Trophoblast cell (in vitro differentiated cells and primary cell): ENCODE data around the gene DBF4B.

ENCODE experiments used
- DNase-seq, 2 donors: peaks; one replicate each; pipeline ENCODE4 v3.0.0-alpha.2; 2016
- H2AFZ ChIP-seq: 2 replicates; pipeline ENCODE4 v1.6.1; 2013; ENCODE audit warnings: low read length, moderate library complexity, mild to moderate bottlenecking; ENCODE audit not compliant: insufficient read depth, poor library complexity
- H2AK5ac ChIP-seq: 2 replicates; pipeline ENCODE4 v1.6.1; 2013; ENCODE audit warnings: mild to moderate bottlenecking, low read length
- H2BK120ac ChIP-seq: 2 replicates; pipeline ENCODE4 v1.6.1; 2013; ENCODE audit warnings: low read length, mild to moderate bottlenecking, moderate library complexity; ENCODE audit not compliant: insufficient read depth, poor library complexity
- H2BK12ac ChIP-seq: 2 replicates; pipeline ENCODE4 v1.6.1; 2013; ENCODE audit warnings: mild to moderate bottlenecking, low read length, moderate library complexity
- H2BK5ac ChIP-seq: 2 replicates; pipeline ENCODE4 v1.6.1; 2013; ENCODE audit warnings: low read length, low read depth, moderate library complexity, mild to moderate bottlenecking; ENCODE audit not compliant: poor library complexity
- H3K14ac ChIP-seq: 2 replicates; pipeline ENCODE4 v1.6.1; 2013; ENCODE audit warnings: mild to moderate bottlenecking, low read length
- H3K18ac ChIP-seq: 2 replicates; pipeline ENCODE4 v1.6.1; 2013; ENCODE audit warnings: mild to moderate bottlenecking, low read length
- H3K23ac ChIP-seq: 2 replicates; pipeline ENCODE4 v1.6.1; 2013; ENCODE audit warnings: low read length
- H3K27ac ChIP-seq: 2 replicates; pipeline ENCODE4 v1.5.1; 2013; ENCODE audit warnings: low read depth, mild to moderate bottlenecking, inconsistent platforms, low read length, moderate library complexity
- H3K27me3 ChIP-seq: 2 replicates; pipeline ENCODE4 v1.6.1; 2013; ENCODE audit warnings: inconsistent platforms, mild to moderate bottlenecking, low read length, moderate library complexity; ENCODE audit not compliant: insufficient read depth
- H3K36me3 ChIP-seq, 2 experiments: 1 replicate in 1 of 2; 2 replicates in 1 of 2; pipeline ENCODE4 v1.6.1; 2013; ENCODE audit warnings: low read length in 2 of 2, mild to moderate bottlenecking in 2 of 2, moderate library complexity in 1 of 2; ENCODE audit not compliant: insufficient read depth in 2 of 2, control insufficient read depth in 1 of 2
- H3K4ac ChIP-seq: 2 replicates; pipeline ENCODE4 v1.6.1; 2013; ENCODE audit warnings: low read depth, mild to moderate bottlenecking, low read length, moderate library complexity
- H3K4me1 ChIP-seq, 2 experiments: 1 replicate in 1 of 2; 2 replicates in 1 of 2; pipeline ENCODE4 v1.6.1; 2013; ENCODE audit warnings: low read length in 2 of 2, mild to moderate bottlenecking in 2 of 2, moderate library complexity in 1 of 2; ENCODE audit not compliant: insufficient read depth in 2 of 2, control insufficient read depth in 1 of 2
- H3K4me2 ChIP-seq: 2 replicates; pipeline ENCODE4 v1.6.1; 2013; ENCODE audit warnings: inconsistent platforms, mild to moderate bottlenecking, low read length, moderate library complexity
- H3K4me3 ChIP-seq: 2 replicates; pipeline ENCODE4 v1.5.1; 2013; ENCODE audit warnings: mild to moderate bottlenecking, low read depth, low read length, inconsistent platforms
- H3K79me1 ChIP-seq: one replicate; pipeline ENCODE4 v1.6.1; 2013; ENCODE audit warnings: low read length
- H3K79me2 ChIP-seq: 2 replicates; pipeline ENCODE4 v1.6.1; 2013; ENCODE audit warnings: low read length, mild to moderate bottlenecking; ENCODE audit not compliant: control insufficient read depth, insufficient read depth, poor library complexity
- H3K9ac ChIP-seq: 2 replicates; pipeline ENCODE4 v1.6.1; 2013; ENCODE audit warnings: mild to moderate bottlenecking, low read length
- H3K9me3 ChIP-seq: 2 replicates; pipeline ENCODE4 v1.6.1; 2013; ENCODE audit warnings: low read depth, mild to moderate bottlenecking, control low read depth, inconsistent platforms, low read length; ENCODE audit not compliant: insufficient read depth
- H4K12ac ChIP-seq: 2 replicates; pipeline ENCODE4 v1.6.1; 2013; ENCODE audit warnings: low read depth, mild to moderate bottlenecking, low read length, moderate library complexity
- H4K8ac ChIP-seq: 2 replicates; pipeline ENCODE4 v1.6.1; 2013; ENCODE audit warnings: low read depth, mild to moderate bottlenecking, low read length, moderate library complexity
- H4K91ac ChIP-seq: one replicate; pipeline ENCODE4 v1.6.1; 2013; ENCODE audit warnings: low read depth, mild to moderate bottlenecking, low read length, moderate library complexity
- whole genome bisulfite sequencing: extraction: QIAGEN DNeasy Blood & Tissue Kit; methylation state at CpG from one replicate; pipeline ENCODE4 v1.1.7; 2013; ENCODE audit warnings: missing lambda C conversion rate; ENCODE audit not compliant: insufficient read length, insufficient coverage; ENCODE audit errors: extremely low coverage; 5-methylcytosine and 5-hydroxymethylcytosine counted together

Gene DBF4B

GRCh38 chr17:44786551-44787081 is 78.2 kb downstream of the DBF4B start:
- Histone ChIP-seq H3K27ac (no peak overlapping the region), H3K4me1 (no peaks in the 10 kb centered on the region), H4K91ac (no peak overlapping the region), H3K18ac (no peak overlapping the region), H3K4ac (no peak overlapping the region), H3K9ac (no peak overlapping the region), H3K4me3 (no peak overlapping the region), H3K9me3 (no peaks in the 10 kb centered on the region), H4K8ac (no peak overlapping the region), H3K23ac (no peak overlapping the region), H3K79me1 (no peaks in the 10 kb centered on the region), H2AK5ac (no peak overlapping the region), H2BK5ac (no peak overlapping the region), H2AFZ (no peak overlapping the region), H2BK12ac (no peak overlapping the region), H3K27me3 (no peaks in the 10 kb centered on the region), H3K36me3 (no peaks in the 10 kb centered on the region), H3K14ac (no peak overlapping the region), H4K12ac (no peak overlapping the region), H3K4me2 (no peak overlapping the region), H3K79me2 (no peaks in the 10 kb centered on the region), H2BK120ac (no peak overlapping the region)
- no peak for DNase-seq
- no CpG with 5 or more reads among the region's 16 CpGs for WGBS

GRCh38 chr17:44787271-44787940 is 78.9 kb downstream of the DBF4B start:
- WGBS, result no CpG with 5 or more reads among the region's 15 CpGs
- no peaks in the 10 kb centered on the region for H3K79me1 ChIP-seq

GRCh38 chr17:44788139-44788538 is 79.7 kb downstream of the DBF4B start:
- no CpG with 5 or more reads among the region's 7 CpGs for WGBS
- Histone ChIP-seq H3K36me3 (no peaks in the 10 kb centered on the region), H3K18ac (no peak overlapping the region), H4K91ac (no peak overlapping the region), H3K14ac (no peak overlapping the region), H3K79me2 (no peaks in the 10 kb centered on the region), H3K27me3 (no peaks in the 10 kb centered on the region), H3K4me2 (no peak overlapping the region), H2AK5ac (no peak overlapping the region), H3K9ac (no peak overlapping the region), H3K4me1 (no peaks in the 10 kb centered on the region), H2BK120ac (no peak overlapping the region), H3K79me1 (no peaks in the 10 kb centered on the region), H2AFZ (no peak overlapping the region), H3K4me3 (no peak overlapping the region), H4K8ac (no peak overlapping the region), H3K9me3 (no peaks in the 10 kb centered on the region), H2BK12ac (no peak overlapping the region), H3K4ac (no peak overlapping the region), H2BK5ac (no peak overlapping the region), H3K23ac (no peak overlapping the region), H4K12ac (no peak overlapping the region), H3K27ac (no peak overlapping the region)
- DNase-seq, result no peak

More at GRCh38 chr17:44787271-44787940, 78.9 kb downstream of the DBF4B start:
- Histone ChIP-seq H2AFZ (no peak overlapping the region), H4K91ac (no peak overlapping the region), H2AK5ac (no peak overlapping the region), H3K14ac (no peak overlapping the region), H3K4me3 (no peak overlapping the region), H3K4ac (no peak overlapping the region), H3K36me3 (no peaks in the 10 kb centered on the region), H3K18ac (no peak overlapping the region), H3K4me1 (no peaks in the 10 kb centered on the region), H3K27me3 (no peaks in the 10 kb centered on the region), H3K79me2 (no peaks in the 10 kb centered on the region), H2BK12ac (no peak overlapping the region), H2BK120ac (no peak overlapping the region), H3K27ac (no peak overlapping the region), H3K9ac (no peak overlapping the region), H4K12ac (no peak overlapping the region), H3K23ac (no peak overlapping the region), H3K9me3 (no peaks in the 10 kb centered on the region), H3K4me2 (no peak overlapping the region), H4K8ac (no peak overlapping the region), H2BK5ac (no peak overlapping the region)
- no peak for DNase-seq

- H3K23ac ChIP-seq, result no peak overlapping the region
- H3K4ac ChIP-seq, result no peak overlapping the region
- no peaks in the 10 kb centered on the region for H3K27me3 ChIP-seq
- H3K18ac ChIP-seq, result no peak overlapping the region
- no peak overlapping the region for H2AFZ ChIP-seq
- no peak overlapping the region for H3K4me2 ChIP-seq
- H3K79me2 ChIP-seq, result no peaks in the 10 kb centered on the region
- H2BK12ac ChIP-seq, result no peak overlapping the region
- no peak overlapping the region for H3K4me3 ChIP-seq
- no peak overlapping the region for H3K9ac ChIP-seq
- H3K9me3 ChIP-seq, result no peaks in the 10 kb centered on the region
- H4K8ac ChIP-seq, result no peak overlapping the region
- no peak for DNase-seq
- H2AK5ac ChIP-seq, result no peak overlapping the region
- peaks cover 2 to 3% of the 10 kb centered on the region in 2 experiments for H3K36me3 ChIP-seq
- peaks cover 5 to 7% of the 10 kb centered on the region in 2 experiments for H3K4me1 ChIP-seq
- H4K91ac ChIP-seq, result no peak overlapping the region
- H3K14ac ChIP-seq, result no peak overlapping the region
- no peak overlapping the region for H2BK5ac ChIP-seq
- no CpG with 5 or more reads among the region's 1 CpG for WGBS
- H3K27ac ChIP-seq, result no peak overlapping the region
- no peak overlapping the region for H2BK120ac ChIP-seq
- no peak overlapping the region for H4K12ac ChIP-seq
- H3K79me1 ChIP-seq, result no peaks in the 10 kb centered on the region
Measured at GRCh38 chr17:44792276-44792675, 83.8 kb downstream of the DBF4B start.
